K562 (cell line): ENCODE data around the gene FDX2. TPM values are rescaled to one million over a fixed set of nuclear protein-coding genes. Genes with fewer than 3 reads are reported as not detected.

Experiments
- ASH1L ChIP-seq: fragments of 450-650 bp; IDR thresholded peaks from 2 replicates; pipeline ENCODE4 v1.6.1; 2018; ENCODE audit warnings: borderline replicate concordance, mild to moderate bottlenecking, low read depth; ENCODE audit not compliant: partially characterized antibody
- BACH1 ChIP-seq: fragments of 200-800 bp; sonication (Bioruptor generic); IDR thresholded peaks from 2 replicates; pipeline ENCODE4 v1.6.1; 2016; ENCODE audit warnings: missing genetic modification characterization, missing compliant biosample characterization
- CBFB ChIP-seq: sonication (generic); formaldehyde crosslinking; IDR thresholded peaks from 2 replicates; pipeline ENCODE4 v1.4.0; 2020; ENCODE audit warnings: mild to moderate bottlenecking, missing genetic modification reagents
- EP300 ChIP-seq: IDR thresholded peaks from 2 replicates; pipeline ENCODE4 v1.6.1; 2012; ENCODE audit warnings: low read length, improper control_type of control experiment
- FUS ChIP-seq: fragments of 200-400 bp; formaldehyde crosslinking; optimal IDR thresholded peaks from 2 replicates; pipeline ENCODE3; 2017; ENCODE audit warnings: low read depth, low read length
- GATAD2A ChIP-seq: fragments of 450-650 bp; IDR thresholded peaks from 2 replicates; pipeline ENCODE4 v1.6.1; 2017
- LEF1 ChIP-seq: fragments of 450-650 bp; IDR thresholded peaks from 2 replicates; pipeline ENCODE4 v1.6.1; 2016; ENCODE audit warnings: mild to moderate bottlenecking
- MAFG ChIP-seq: fragments of 450-650 bp; conservative IDR thresholded peaks from 2 replicates; pipeline ENCODE4 v1.6.1; 2016; ENCODE audit warnings: missing genetic modification characterization, missing compliant biosample characterization
- MED1 ChIP-seq: sonication (generic); formaldehyde crosslinking; IDR thresholded peaks from 2 replicates; pipeline ENCODE4 v1.8.1; 2023; ENCODE audit warnings: missing genetic modification reagents, borderline replicate concordance
- POLR2A ChIP-seq: fragments of 450-650 bp; conservative IDR thresholded peaks from 2 replicates; pipeline ENCODE4 v1.6.1; 2016
- RBM25 ChIP-seq: fragments of 200-400 bp; formaldehyde crosslinking; IDR thresholded peaks from 2 replicates; pipeline ENCODE4 v1.6.1; 2018; ENCODE audit warnings: low read length, low read depth, moderate library complexity; ENCODE audit not compliant: severe bottlenecking
- SMAD3 ChIP-seq: fragments of 450-650 bp; formaldehyde crosslinking; conservative IDR thresholded peaks from 2 replicates; pipeline ENCODE4 v1.4.0; 2020; ENCODE audit warnings: mild to moderate bottlenecking
- SMAD4 ChIP-seq: fragments of 250-450 bp; sonication (Bioruptor Pico); conservative IDR thresholded peaks from 2 replicates; pipeline ENCODE4 v1.8.0; 2021; ENCODE audit warnings: inconsistent platforms, mild to moderate bottlenecking, moderate library complexity
- VEZF1 ChIP-seq: fragments of 200-800 bp; sonication (Bioruptor generic); IDR thresholded peaks from 2 replicates; pipeline ENCODE4 v1.6.1; 2017; ENCODE audit warnings: missing genetic modification characterization, missing compliant biosample characterization
- ZBTB17 ChIP-seq: fragments of 450-650 bp; formaldehyde crosslinking; IDR thresholded peaks from 2 replicates; pipeline ENCODE4 v1.4.0; 2020; ENCODE audit warnings: mild to moderate bottlenecking
- ZFP1 ChIP-seq: fragments of 450-650 bp; formaldehyde crosslinking; IDR thresholded peaks from 2 replicates; pipeline ENCODE4 v1.4.0; 2020; ENCODE audit warnings: mild to moderate bottlenecking, mixed read lengths
- ZFX ChIP-seq: sonication (generic); formaldehyde crosslinking; IDR thresholded peaks from 2 replicates; pipeline ENCODE4 v1.8.0; 2022; ENCODE audit warnings: mild to moderate bottlenecking, missing genetic modification reagents, moderate library complexity
- ZKSCAN3 ChIP-seq: fragments of 250-450 bp; sonication (Bioruptor Pico); IDR thresholded peaks from 2 replicates; pipeline ENCODE4 v1.4.0; 2020
- ZNF143 ChIP-seq: sonication (generic); formaldehyde crosslinking; IDR thresholded peaks from 2 replicates; pipeline ENCODE4 v1.9.0; 2022; ENCODE audit warnings: mild to moderate bottlenecking, missing genetic modification reagents
- ZNF398 ChIP-seq: fragments of 250-450 bp; sonication (Bioruptor Pico); IDR thresholded peaks from 2 replicates; pipeline ENCODE4 v1.8.0; 2021; ENCODE audit warnings: moderate library complexity, mild to moderate bottlenecking, inconsistent platforms
- polyA plus RNA-seq, 8 experiments: library from polyadenylated mRNA; depleted of rRNA in 4 of 8; stranded (reverse) in 5 of 8; unstranded in 3 of 8; fragments of >200 nt; fragmentation: Nextera tagmentation in 2 of 8; fragmentation: Illumina TruSeq in 1 of 8; extraction: Ambion mirVana in 2 of 8; extraction: Trizol in 1 of 8; gene quantifications; 2 replicates each; pipeline versions ENCODE4 v1.2.1 to v1.2.3, GENCODE V29; 2011 to 2014; ENCODE audit warnings: inconsistent platforms in 1 of 8, missing spikeins in 1 of 8
- total RNA-seq, 7 experiments: library from RNA; depleted of rRNA in 6 of 7; stranded (reverse); fragments of >200 nt in 6 of 7; fragmentation: Illumina TruSeq in 2 of 7; extraction: Trizol in 2 of 7; gene quantifications; 2 replicates each; pipeline versions ENCODE4 v1.2.1 to v1.2.3, GENCODE V29; 2011 to 2021; ENCODE audit warnings: low replicate concordance in 1 of 7

FDX2 gene
- total and polyA plus RNA-seq, 9 of the 15 experiments (the other 6 are each of a cell fraction or from before 2014, with no cell fraction given) = 2.5 to 49.8 (median 29.7) TPM

GRCh38 chr19:10346509-10346908 is 30.7 kb upstream of the FDX2 start (continued):
- TF ChIP-seq SMAD3 (CRISPR knock-in tag) (no peak), ZBTB17 (CRISPR knock-in tag) (no peak), ZNF143 (CRISPR knock-in tag) (no peak), CBFB (CRISPR knock-in tag) (no peak), MED1 (no peak), EP300 (0 out of 2 replicates have a peak, but pooled peaks have one; percentile 25), LEF1 (no peak; the same call in 1 of the 2 replicates), FUS (no peak), ZFP1 (CRISPR knock-in tag) (no peak), POLR2A (no peak), MAFG (peak; percentile 75), SMAD4 (CRISPR knock-in tag) (no peak), GATAD2A (no peak), ZNF398 (CRISPR knock-in tag) (no peak), VEZF1 (CRISPR knock-in tag) (no peak), RBM25 (no peak), ZFX (CRISPR knock-in tag) (no peak), BACH1 (tag) (peak; percentile 71; the same call in 1 of the 2 replicates), ZKSCAN3 (CRISPR knock-in tag) (no peak), ASH1L (no peak)
